K562 (cell line): ENCODE results near the gene C11orf98. TPM values are rescaled to one million over a fixed set of nuclear protein-coding genes. Genes with fewer than 3 reads are reported as not detected.

Experiments
- ATAC-seq: fragments of 200-7000 bp; cut with Tn5 transposase; 3 replicates; pipeline ENCODE4 v1.9.1; 2020; ENCODE audit warnings: moderate library complexity
- BruUV-seq: library from RNA; stranded (reverse); fragments of 400-500 nt; replicated peaks from 2 replicates; lab custom pipeline; 2021; lab: Mats Ljungman, UMichigan
- CTCF ChIA-PET: fragments of 300-600 bp; formaldehyde crosslinking; extraction: SDS; loops from one replicate; lab custom pipeline; 2021; ENCODE audit warnings: low intra/inter-chr PET ratio; lab: Yijun Ruan, JAX
- POLR2A ChIA-PET: fragments of 300-600, 350-650 bp; sonication (Branson Sonifier 250); formaldehyde crosslinking; extraction: SDS; loops from one replicate; lab custom pipeline; 2021; ENCODE audit warnings: antibody characterized with exemption, inconsistent platforms; lab: Yijun Ruan, JAX
- DNase-seq, 4 experiments: peaks; one replicate each; pipeline versions ENCODE4 v3.0.0 to v3.0.0-alpha.2; 2011 to 2018; ENCODE audit warnings: low spot score in 3 of 4, mixed read lengths in 3 of 4; ENCODE audit errors: extremely low read depth in 1 of 4
- FAIRE-seq: peaks from 2 replicates; lab custom pipeline; 2011; peaks lifted over from hg19 to GRCh38; lab: Jason Lieb, UNC
- H2AFZ ChIP-seq: 2 replicates; pipeline ENCODE4 v1.6.0; 2011; ENCODE audit warnings: low read depth, low read length, control low read depth, inconsistent platforms
- H3K27ac ChIP-seq: fragments of 200-600 bp; 3 replicates; pipeline ENCODE4 v1.8.0; 2011; ENCODE audit warnings: low read depth, mild to moderate bottlenecking, control low read depth, inconsistent platforms, low read length, moderate library complexity, mixed read lengths; ENCODE audit errors: extremely low read depth
- H3K27me3 ChIP-seq, 2 experiments: fragments of 300-600 bp in 1 of 2; 2 replicates in 1 of 2; 3 replicates in 1 of 2; pipeline versions ENCODE4 v1.6.0 to v1.8.0; 2011; ENCODE audit warnings: inconsistent platforms in 2 of 2, low read length in 2 of 2, mild to moderate bottlenecking in 1 of 2, mixed read lengths in 1 of 2, moderate library complexity in 1 of 2; ENCODE audit not compliant: control insufficient read depth in 2 of 2, insufficient read depth in 2 of 2
- H3K36me3 ChIP-seq: fragments of 300-600 bp; 3 replicates; pipeline ENCODE4 v1.8.0; 2011; ENCODE audit warnings: mild to moderate bottlenecking, low read length, inconsistent platforms; ENCODE audit not compliant: control insufficient read depth, insufficient read depth
- H3K4me1 ChIP-seq, 2 experiments: fragments of 200-600 bp in 1 of 2; replicated peaks in 1 of 2; 2 replicates in 1 of 2; 3 replicates in 1 of 2; pipeline versions ENCODE4 v1.5.1 to v1.8.0; 2011; ENCODE audit warnings: inconsistent platforms in 2 of 2, low read length in 2 of 2, mild to moderate bottlenecking in 1 of 2, mixed read lengths in 1 of 2, moderate library complexity in 1 of 2; ENCODE audit not compliant: control insufficient read depth in 2 of 2, insufficient read depth in 2 of 2
- H3K4me2 ChIP-seq: 2 replicates; pipeline ENCODE4 v1.6.1; 2011; ENCODE audit warnings: low read length, control low read depth, inconsistent platforms, mixed read lengths; ENCODE audit not compliant: insufficient read depth
- H3K4me3 ChIP-seq: fragments of 200-600 bp; sonication (generic), shearing (Covaris generic); 2 replicates; pipeline ENCODE4 v1.5.1; 2016; ENCODE audit warnings: control low read depth, inconsistent platforms
- H3K79me2 ChIP-seq: fragments of 200-600 bp; 3 replicates; pipeline ENCODE4 v1.8.0; 2011; ENCODE audit warnings: low read length, inconsistent platforms; ENCODE audit not compliant: control insufficient read depth, insufficient read depth
- H3K9ac ChIP-seq, 2 experiments: 2 replicates each; pipeline versions ENCODE4 v1.6.0 to v1.6.1; 2011; ENCODE audit warnings: low read depth in 2 of 2, low read length in 2 of 2, control low read depth in 1 of 2, inconsistent platforms in 1 of 2, mild to moderate bottlenecking in 1 of 2, mixed read lengths in 1 of 2; ENCODE audit not compliant: insufficient read depth in 1 of 2
- H3K9me1 ChIP-seq: one replicate; pipeline ENCODE4 v1.6.0; 2011; ENCODE audit warnings: inconsistent platforms, mild to moderate bottlenecking, low read length, moderate library complexity; ENCODE audit not compliant: control insufficient read depth, insufficient read depth
- H3K9me3 ChIP-seq: replicated peaks from 2 replicates; pipeline ENCODE4 v1.5.1; 2011; ENCODE audit warnings: low read depth, low read length, inconsistent platforms; ENCODE audit not compliant: control insufficient read depth, insufficient read depth
- H4K20me1 ChIP-seq: replicated peaks from 2 replicates; pipeline ENCODE4 v1.6.1; 2011; ENCODE audit warnings: low read length, inconsistent platforms, mixed read lengths; ENCODE audit not compliant: control insufficient read depth, insufficient read depth
- C11orf30 ChIP-seq: fragments of 450-650 bp; IDR thresholded peaks from 2 replicates; pipeline ENCODE4 v1.6.1; 2016; ENCODE audit warnings: low read depth, mild to moderate bottlenecking
- DPF2 ChIP-seq: fragments of 450-650 bp; IDR thresholded peaks from 2 replicates; pipeline ENCODE4 v1.6.1; 2016
- HNRNPH1 ChIP-seq: fragments of 200-400 bp; formaldehyde crosslinking; optimal IDR thresholded peaks from 2 replicates; pipeline ENCODE3; 2017; ENCODE audit warnings: low read depth, mild to moderate bottlenecking, low read length, moderate library complexity
- JUN ChIP-seq, 2 experiments: sonication (generic) in 1 of 2; formaldehyde crosslinking in 1 of 2; IDR thresholded peaks; 2 replicates each; pipeline versions ENCODE4 v1.6.1 to v1.8.0; 2012 to 2022; ENCODE audit warnings: borderline replicate concordance in 2 of 2, mild to moderate bottlenecking in 2 of 2, improper control_type of control experiment in 1 of 2, low read depth in 1 of 2, low read length in 1 of 2, missing genetic modification reagents in 1 of 2
- MTF1 ChIP-seq: fragments of 250-450 bp; sonication (Bioruptor Pico); IDR thresholded peaks from 2 replicates; pipeline ENCODE4 v1.9.0; 2021; ENCODE audit warnings: moderate library complexity, mild to moderate bottlenecking, inconsistent platforms, borderline replicate concordance
- NR3C1 ChIP-seq: sonication (generic); formaldehyde crosslinking; IDR thresholded peaks from 2 replicates; pipeline ENCODE4 v1.8.1; 2022; ENCODE audit warnings: missing genetic modification reagents
- PPARD ChIP-seq: fragments of 250-450 bp; sonication (Bioruptor Pico); IDR thresholded peaks from 2 replicates; pipeline ENCODE4 v1.8.0; 2022; ENCODE audit warnings: inconsistent platforms, mild to moderate bottlenecking, moderate library complexity
- ZNF3 ChIP-seq: fragments of 250-450 bp; sonication (Bioruptor Pico); IDR thresholded peaks from 2 replicates; pipeline ENCODE4 v1.5.0; 2021; ENCODE audit warnings: mild to moderate bottlenecking, moderate library complexity
- ZNF445 ChIP-seq: fragments of 250-450 bp; sonication (Bioruptor Pico); IDR thresholded peaks from 2 replicates; pipeline ENCODE4 v1.4.0; 2020; ENCODE audit warnings: low read depth, mild to moderate bottlenecking, moderate library complexity
- ZNF551 ChIP-seq: fragments of 250-450 bp; sonication (Bioruptor Pico); IDR thresholded peaks from 2 replicates; pipeline ENCODE4 v1.5.0; 2021; ENCODE audit warnings: mild to moderate bottlenecking, moderate library complexity
- WGBS: fragments of 100-300 bp; shearing (Covaris generic); methylation state at CpG from one replicate; pipeline ENCODE4 v1.1.6; 2016; ENCODE audit warnings: low coverage, mixed read lengths; ENCODE audit not compliant: insufficient coverage; ENCODE audit errors: missing lambda C conversion rate; 5-methylcytosine and 5-hydroxymethylcytosine counted together
- in situ Hi-C: fragments of 300-500 bp; cut with MboI; formaldehyde crosslinking; loops from 4 replicates; pipeline ENCODE4 v1.15.0; 2018; ENCODE audit warnings: inconsistent platforms, mixed read lengths
- intact Hi-C: fragments of 100-400 bp; cut with micrococcal nuclease; formaldehyde crosslinking; loops from 2 replicates; pipeline ENCODE4 v1.14.2; 2022
- polyA plus RNA-seq, 8 experiments: library from polyadenylated mRNA; depleted of rRNA in 4 of 8; stranded (reverse) in 5 of 8; unstranded in 3 of 8; fragments of >200 nt; fragmentation: Nextera tagmentation in 2 of 8; fragmentation: Illumina TruSeq in 1 of 8; extraction: Ambion mirVana in 2 of 8; extraction: Trizol in 1 of 8; gene quantifications; 2 replicates each; pipeline versions ENCODE4 v1.2.1 to v1.2.3, GENCODE V29; 2011 to 2014; ENCODE audit warnings: inconsistent platforms in 1 of 8, missing spikeins in 1 of 8
- total RNA-seq, 7 experiments: library from RNA; depleted of rRNA in 6 of 7; stranded (reverse); fragments of >200 nt in 6 of 7; fragmentation: Illumina TruSeq in 2 of 7; extraction: Trizol in 2 of 7; gene quantifications; 2 replicates each; pipeline versions ENCODE4 v1.2.1 to v1.2.3, GENCODE V29; 2011 to 2021; ENCODE audit warnings: low replicate concordance in 1 of 7

C11orf98 gene
- total and polyA plus RNA-seq, 9 of the 15 experiments (the other 6 are each of a cell fraction or from before 2014, with no cell fraction given): 103 to 352 (median 218) TPM

DNA sequence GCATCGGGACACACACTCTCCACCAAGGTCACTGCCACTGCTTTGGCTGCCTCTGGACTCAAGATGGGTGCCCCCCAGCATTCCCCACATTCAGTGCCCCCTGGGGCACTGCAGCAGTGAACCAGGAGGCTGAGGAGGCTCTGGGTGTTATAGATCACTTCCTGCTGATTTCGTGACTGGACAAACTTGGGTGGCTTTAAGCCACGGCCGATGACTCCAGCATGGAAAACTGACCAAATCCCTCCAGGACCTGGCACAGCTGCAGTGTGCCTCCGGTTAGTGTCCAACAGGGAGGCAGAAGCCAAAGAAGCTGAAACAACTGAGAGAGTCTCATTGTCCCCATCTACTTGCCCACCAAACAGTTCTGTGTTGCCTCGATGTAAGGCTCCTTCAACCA lies 17.4 kb downstream of the C11orf98 start:
- no TSS peak for BruUV-seq
- DNase-seq: no peak
- intact Hi-C loops (loop anchor here (2.0 kb wide), 2 partner anchors 17 to 35 kb away; partner anchors contain the start of genes C11orf98, CSKMT, EML3 and ROM1), in situ Hi-C loops (no loop called here)
- WGBS: 69% methylated on average over 6 of the region's 6 CpGs
- no peak for FAIRE-seq
- Histone ChIP-seq H3K9ac (peak overlapping the region in 1 of 2 experiments; percentile 85; a peak in 2 of 4 replicates), H3K36me3 (peaks cover 69% of the 10 kb centered on the region), H4K20me1 (peaks cover 20% of the 10 kb centered on the region), H2AFZ (no peak overlapping the region), H3K4me1 (peaks cover 15 to 43% of the 10 kb centered on the region in 2 experiments), H3K27ac (no peak overlapping the region; the same call in 2 of the 3 replicates), H3K79me2 (peaks cover 67% of the 10 kb centered on the region), H3K27me3 (no peaks in the 10 kb centered on the region), H3K9me3 (no peaks in the 10 kb centered on the region), H3K4me3 (no peak overlapping the region), H3K4me2 (no peak overlapping the region), H3K9me1 (no peaks in the 10 kb centered on the region)
- POLR2A ChIA-PET: interaction anchor here (0.6 to 2.8 kb wide), 5 partner anchors 10 to 1043 kb away, joined by 3 to 40 read pairs (median 8); partner anchors contain the start of genes C11orf98, CSKMT, LBHD1 and UQCC3
- CTCF ChIA-PET: no interaction called here
- no peak for TF ChIP-seq C11orf30
- no peak for TF ChIP-seq NR3C1 (CRISPR knock-in tag)
- no peak for TF ChIP-seq ZNF551 (CRISPR knock-in tag)
- TF ChIP-seq HNRNPH1: no peak
- no peak for TF ChIP-seq JUN (IDR thresholded peaks at IDR 0.05; ENCODE audit: borderline replicate concordance, low read depth, low read length)
- TF ChIP-seq JUN (CRISPR knock-in tag; IDR thresholded peaks at IDR 0.05; ENCODE audit: borderline replicate concordance): no peak
- TF ChIP-seq ZNF445 (CRISPR knock-in tag): no peak
- no peak for TF ChIP-seq ZNF3 (CRISPR knock-in tag)
- no peak for TF ChIP-seq DPF2
- no peak for TF ChIP-seq MTF1 (CRISPR knock-in tag)
- no peak for TF ChIP-seq PPARD (CRISPR knock-in tag)
- ATAC-seq: no peak
